SW 1271 (cell line): Measurements from ENCODE around the gene ZFR2.
"Not testable (repeated sequence)": the region's sequence is repeated elsewhere in the genome, so short reads cannot be mapped to it uniquely, and the experiment has no call there.

Experiments
- DNase-seq, 2 experiments: peaks; one replicate each; lab custom pipeline; 2025; lab: John Stamatoyannopoulos, UW

Gene ZFR2

DNA sequence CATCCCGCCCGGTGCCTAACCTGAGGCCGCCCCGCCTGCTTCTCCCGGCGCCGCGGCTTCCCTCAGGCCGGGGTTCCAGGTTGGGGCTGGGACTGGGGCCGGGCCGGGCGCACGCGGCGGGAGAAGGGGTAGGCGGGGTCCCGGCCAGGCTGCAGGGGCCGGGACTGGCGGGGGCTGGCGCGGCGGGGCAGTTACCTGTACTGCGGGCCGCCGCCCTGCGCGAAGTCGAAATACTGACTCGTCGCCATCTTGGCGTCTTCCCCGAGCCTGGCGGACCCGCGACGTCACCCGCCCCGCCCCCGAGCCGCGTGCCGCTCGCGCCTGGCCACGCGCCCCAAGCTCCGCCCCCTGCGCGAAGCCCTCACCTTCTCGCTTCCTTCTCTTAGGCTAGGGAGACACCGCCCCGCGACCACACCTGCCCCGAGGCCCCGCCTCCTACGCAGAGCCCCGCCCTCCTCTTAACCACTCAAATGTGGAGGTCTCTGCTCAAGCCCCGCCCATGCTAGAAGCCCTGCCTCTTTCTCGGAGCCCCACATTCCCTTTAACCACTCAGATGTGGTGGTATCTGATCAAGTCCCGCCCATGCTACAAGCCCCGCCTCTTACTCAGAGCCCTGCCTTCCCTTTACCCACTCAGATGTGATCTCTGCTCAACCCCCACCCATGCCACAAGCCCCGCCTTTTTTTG, at the start of gene ZFR2:
Gene ZFR2 (minus strand): TSS at position 269 of the 687 bp plus-strand sequence. CDS start 21 bp downstream, at position 248.
- DNase-seq = no peak

DNA sequence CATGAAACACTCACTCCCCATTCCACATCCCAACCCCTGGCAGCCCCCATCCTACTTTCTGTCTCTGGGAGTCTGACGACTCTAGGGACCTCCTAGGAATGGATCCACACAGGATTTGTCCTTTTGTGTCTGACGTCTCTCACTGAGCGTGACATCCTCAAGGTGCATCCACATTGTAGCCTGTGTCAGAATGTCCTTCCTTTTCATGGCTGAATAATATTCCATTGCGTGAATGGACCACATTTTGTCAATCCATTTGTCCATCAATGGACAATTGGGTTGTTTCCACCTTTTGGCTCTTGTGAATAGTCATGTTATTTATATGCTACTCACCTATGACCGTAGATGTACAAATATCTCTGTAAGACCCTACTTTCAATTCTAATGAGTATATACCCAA, 47.2 kb upstream of the ZFR2 start:
- no peak for DNase-seq

DNA sequence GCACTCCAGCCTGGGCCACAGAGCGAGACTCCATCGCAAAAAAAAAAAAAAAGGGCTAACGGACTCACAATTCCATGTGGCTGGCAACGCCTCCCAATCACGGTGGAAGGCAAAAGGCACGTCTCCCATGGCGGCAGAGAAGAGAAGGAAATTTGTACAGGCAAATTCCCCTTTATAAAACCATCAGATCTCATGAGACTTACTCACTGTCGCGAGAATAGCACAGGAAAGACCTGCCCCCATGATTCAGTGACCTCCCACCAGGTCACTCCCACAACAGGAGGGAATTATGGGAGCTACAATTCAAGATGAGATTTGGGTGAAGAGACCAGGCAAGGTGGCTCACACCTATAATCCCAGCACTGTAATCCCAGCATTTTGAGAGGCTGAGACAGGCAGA, 45.4 kb upstream of the ZFR2 start:
- DNase-seq = no peak

DNA sequence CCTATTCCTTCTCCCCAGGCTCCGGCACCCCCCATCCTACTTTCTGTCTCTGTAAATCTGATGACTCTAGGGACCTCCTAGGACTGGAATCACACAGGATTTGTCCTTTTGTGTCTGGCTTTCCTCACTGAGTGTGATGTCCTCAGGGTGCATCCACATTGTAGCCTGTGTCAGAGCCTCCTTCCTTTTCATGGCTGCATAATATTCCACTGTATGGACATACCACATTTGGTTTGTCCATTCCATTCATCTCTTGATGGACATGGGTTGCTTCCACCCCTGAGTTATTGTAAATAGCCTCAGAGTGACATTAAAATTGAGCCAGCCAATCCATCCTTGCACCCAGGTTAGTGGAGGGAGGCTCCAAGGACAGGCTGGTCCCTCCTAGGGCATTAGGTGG, 41.3 kb upstream of the ZFR2 start:
- no peak for DNase-seq

DNA sequence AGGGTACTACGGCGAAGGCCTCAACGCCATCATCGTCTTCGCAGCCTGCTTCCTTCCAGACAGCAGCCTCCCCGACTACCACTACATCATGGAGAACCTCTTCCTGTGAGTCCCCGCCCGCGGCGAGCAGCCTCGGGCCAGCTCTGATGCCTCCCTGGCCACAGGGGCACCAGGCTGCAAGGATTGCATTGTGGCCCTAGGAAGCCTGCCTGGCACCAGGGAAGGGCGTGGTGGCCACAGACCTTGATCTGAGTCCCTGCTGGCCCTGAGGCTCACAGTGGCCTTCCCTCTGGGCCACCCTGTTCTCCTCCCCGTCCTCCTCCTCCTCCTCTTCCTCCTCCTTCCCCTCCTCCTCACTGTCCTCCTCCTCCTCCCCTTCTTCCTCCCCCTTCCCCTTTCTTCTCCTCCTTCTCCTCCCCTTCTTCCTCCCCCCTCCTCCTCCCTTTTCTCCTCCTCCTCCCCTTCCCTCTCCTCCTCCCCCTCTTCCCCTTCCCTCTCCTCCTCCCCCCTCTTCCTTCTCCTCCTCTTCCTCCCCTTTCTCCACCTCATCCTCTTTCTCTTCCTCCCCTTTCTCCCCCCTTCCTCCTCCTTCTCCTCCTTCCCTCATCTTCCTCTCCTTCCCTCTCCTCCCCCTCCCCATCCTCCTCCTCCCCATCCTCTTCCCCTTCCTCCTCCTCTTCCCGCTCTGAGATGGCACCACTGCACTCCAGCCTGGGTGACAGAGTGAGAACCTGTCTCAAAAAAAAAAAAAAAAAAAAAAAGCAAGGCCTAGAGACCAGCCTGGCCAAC, 39.6 kb upstream of the ZFR2 start:
- no peak for DNase-seq

DNA sequence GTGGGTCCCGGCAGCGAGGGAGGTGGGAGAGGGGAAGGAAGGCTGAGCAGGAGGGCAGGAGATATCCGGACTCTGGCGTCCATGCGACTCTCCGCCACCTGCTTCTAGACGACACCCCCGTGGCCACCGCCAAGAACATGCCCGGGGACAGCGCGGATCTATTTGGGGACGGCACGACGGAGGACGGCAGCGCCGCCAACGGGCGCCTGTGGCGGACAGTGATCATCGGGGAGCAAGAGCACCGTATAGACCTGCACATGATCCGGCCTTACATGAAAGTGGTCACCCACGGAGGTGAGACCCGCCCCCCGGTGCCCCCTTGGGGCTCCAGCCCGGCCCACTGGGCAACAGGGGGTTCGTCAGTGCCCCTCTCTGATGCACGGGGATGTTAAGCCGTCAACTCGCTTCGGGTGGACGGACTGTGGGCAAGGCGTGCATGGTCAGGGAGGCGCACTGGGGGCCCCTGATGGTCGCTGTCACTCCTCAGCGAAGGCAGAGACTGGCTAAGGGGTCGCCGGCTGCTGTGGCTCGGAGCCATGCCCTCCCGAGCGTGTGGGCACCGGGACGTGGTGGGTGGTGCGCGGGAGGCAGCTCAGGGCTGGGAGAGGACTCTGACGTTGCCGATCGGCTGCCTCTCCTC, 38.9 kb upstream of the ZFR2 start:
- DNase-seq = no peak

DNA sequence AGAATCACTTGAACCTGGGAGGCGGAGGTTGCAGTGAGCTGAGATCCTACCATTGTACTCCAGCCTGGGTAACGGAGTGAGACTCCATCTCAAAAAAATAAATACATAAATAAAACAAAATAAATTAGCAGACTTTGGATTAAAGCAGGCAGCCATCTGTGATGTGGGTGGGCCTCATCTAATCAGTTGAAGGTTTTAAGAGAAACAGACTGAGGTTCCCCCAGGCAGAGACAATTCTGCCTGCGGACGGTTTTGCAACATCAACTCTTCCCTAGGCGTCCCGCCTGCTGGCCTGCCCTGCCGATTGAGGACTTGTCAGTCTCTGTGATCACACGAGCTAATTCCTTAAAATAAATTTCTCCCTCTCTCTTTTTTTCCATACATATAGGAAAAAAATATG, 35.4 kb upstream of the ZFR2 start:
- no peak for DNase-seq

DNA sequence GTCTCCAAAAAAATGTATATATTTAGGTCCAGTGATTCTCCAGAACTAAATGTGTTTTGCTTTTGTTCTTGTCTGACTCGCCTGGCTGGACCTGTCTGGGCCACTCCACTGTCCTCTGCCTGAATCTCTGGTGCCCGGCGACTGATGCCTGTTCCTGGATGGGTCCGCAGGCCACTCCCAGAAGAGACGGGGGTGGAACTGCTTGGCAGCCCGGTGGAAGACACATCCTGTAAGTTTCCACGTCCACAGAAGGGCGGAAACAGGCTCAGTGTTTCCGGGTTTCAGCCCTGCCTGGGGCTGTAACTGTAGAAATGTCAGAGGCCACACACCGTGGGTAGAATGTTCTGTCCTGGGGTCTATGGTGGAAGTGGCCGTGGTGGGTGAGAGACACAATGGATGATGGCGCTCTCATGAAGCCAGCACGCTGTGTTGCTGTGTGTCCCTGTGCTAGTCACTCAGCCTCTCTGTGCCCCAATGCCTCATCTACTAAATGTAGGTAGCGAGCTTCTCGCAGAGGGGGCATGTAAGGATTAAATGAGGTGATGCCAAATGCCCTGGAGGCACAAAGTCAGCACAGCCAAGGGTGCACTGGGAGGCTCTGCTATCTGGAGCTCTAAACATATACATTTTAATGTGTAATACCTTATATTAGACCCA, 33.6 kb upstream of the ZFR2 start:
- DNase-seq = no peak

DNA sequence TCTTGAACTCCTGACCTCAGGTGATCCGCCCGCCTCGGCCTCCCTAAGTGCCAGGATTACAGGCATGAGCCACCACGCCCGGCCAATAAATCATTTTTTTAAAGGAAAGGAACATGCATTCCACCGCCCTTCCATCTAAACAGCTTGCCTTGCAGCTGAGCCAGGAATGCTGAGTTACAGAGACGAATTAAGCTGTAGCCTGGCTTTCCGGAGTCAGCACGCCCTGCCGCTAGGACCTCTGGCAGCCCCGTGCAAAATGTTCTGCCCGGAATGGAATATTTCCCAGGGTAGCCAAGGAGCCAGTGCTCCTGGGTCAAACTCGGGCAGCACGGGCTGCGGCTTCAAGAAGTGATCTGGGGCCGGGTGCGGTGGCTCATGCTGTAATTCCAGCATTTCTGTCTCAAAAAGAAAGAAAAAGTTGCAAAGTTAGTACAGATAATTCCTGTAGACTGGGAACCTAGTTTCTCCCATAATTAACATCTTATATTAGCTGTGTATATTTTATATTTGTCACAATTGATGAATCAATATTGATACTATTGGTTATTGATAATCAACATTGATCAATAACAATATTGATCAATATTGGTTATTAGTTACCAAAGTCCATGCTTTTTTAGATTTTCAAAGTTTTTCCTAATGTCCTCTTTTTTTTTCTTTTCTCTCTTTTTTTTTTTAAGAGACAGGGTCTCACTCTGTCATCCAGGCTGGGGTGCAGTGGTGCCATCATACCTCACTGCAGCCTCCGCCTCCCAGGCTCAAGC, 30.9 kb upstream of the ZFR2 start:
- no peak for DNase-seq

DNA sequence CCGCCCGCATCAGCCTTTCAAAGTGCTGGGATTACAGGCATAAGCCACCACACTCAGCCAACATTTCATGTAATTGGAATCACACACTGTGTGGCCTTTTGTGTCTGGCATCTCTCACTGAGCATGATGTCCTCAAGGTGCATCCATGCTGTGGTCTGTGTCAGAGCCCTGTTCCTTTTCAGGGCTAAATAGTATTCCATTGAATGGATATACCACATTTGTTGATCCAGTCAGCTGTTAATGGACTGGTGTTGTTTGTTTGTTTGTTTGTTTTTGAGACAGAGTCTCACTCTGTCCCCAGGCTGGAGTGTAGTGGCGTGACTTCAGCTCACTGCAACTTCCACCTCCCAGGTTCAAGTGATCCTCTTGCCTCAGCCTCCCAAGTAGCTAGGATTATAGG, 29.6 kb upstream of the ZFR2 start:
- no peak for DNase-seq

DNA sequence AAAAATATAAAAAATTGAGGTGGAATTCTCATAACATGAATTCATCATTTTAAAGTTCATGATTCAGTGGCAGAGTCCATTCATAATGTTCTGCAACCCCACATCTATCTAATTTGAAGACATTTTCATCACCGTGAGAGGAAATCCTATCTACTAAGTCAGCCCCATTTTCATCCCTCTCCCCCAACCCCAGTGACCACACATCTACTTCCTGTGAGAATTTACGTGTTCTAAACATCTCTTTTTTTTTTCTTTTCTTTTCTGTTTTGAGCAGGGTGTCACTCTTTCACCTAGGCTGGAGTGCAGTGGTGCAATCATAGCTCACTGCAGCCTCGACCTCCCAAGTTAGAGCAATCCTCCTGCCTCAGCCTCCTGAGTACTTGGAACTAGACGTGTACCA, 29.1 kb upstream of the ZFR2 start:
- no peak for DNase-seq

DNA sequence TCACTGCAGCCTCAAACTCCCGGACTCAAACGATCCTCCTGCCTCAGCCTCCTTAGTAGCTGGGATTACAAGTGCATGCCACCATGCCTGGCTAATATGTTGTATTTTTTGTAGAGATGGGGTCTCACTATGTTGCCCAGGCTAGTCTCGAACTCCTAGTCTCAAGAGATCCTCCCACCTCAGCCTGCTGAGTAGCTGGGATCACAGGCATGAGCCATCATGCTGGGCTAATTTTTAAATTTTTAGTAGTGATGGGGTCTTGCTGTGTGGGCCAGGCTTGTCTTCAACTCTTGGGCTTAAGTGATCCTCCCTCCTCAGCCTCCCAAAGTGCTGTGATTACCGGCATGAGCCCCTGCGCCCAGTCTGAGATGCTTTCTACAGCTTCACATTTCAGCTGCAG, 26.9 kb upstream of the ZFR2 start:
- DNase-seq = no peak

DNA sequence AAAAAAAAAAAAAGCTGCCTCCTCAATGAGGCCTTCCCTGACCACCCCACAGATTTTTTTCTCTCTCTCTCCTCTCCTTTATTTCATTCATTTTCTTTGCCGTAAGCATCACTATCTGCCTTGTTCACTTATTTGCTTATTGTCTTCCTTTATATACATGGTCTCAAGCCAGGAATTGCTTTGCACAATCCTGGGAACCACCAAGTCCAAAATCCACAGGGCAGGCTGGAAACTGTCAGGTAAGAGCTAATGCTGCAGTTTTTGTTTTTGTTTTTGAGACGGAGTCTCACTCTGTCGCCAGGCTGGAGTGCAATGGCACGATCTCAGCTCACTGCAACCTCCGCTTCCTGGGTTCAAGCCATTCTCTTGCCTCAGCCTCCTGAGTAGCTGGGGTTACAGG, 26.1 kb upstream of the ZFR2 start:
- not testable (repeated sequence) for DNase-seq

DNA sequence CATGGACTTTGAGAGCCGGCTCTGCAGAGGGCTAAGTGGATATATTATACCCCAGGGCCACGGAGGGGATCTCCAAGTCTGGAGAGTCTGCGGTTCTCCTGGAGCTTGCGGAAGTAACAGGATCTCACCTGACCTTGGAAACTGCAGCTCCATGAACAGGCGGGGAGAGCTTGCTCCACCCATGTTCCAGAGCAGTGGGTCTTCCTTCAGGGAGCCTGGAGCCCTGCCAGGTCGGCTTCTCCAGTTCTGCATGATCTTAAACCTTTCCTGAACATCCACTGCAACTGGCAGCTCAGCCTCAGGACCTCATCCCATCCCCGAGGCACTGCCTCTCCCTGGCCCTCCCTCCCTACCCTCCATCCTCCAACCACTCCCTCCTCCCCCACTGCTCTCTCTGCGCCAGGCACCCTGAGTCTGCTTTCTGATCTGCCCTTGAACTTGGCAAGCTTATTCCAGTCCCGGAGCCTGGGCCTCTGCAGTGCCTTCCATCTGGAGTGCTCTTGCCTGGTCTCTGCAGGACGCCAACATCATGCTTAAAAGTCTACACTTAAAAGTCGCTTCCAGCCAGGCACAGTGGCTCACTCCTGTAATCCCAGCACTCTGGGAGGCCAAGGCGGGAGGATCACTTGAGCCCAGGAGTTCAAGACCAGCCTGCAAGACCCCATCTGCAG, 24.8 kb upstream of the ZFR2 start:
- no peak for DNase-seq

DNA sequence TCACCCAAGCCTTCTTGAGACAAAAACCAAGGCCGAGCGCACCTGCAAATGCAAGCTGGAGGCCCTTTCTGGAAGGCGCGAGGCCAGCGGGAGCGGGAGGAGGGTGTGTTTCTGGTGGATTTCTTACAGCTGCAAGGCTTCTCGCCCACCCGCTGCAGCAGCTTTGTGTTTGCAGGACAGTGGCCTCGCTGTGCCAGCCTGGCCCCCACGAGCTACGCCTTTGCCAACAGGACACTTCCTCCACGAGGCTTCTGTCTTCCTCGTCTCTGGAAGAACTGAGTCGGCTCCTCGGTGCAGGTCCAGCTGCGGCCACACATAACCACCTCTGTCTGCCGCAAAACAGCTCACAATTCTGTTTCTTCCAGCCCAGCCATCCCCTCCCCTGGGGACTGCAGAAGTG, 21.8 kb upstream of the ZFR2 start:
- no peak for DNase-seq

DNA sequence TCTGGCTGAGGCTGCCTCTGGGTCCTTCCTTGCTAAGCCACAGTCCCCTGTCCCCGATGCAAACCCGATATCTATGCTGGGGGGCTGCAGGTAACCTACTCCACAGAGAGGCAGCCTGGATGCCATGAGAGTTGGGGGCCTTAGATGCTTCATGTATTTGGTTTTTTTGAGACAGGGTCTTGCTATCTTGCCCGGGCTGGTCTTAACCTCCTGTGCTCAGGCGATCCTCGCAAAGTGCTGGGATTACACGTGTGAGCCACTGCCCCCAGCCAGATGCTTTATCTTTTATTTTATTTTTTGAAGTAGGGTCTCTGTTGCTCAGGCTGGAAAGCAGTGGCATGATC, 13.2 kb upstream of the ZFR2 start:
- DNase-seq = no peak

DNA sequence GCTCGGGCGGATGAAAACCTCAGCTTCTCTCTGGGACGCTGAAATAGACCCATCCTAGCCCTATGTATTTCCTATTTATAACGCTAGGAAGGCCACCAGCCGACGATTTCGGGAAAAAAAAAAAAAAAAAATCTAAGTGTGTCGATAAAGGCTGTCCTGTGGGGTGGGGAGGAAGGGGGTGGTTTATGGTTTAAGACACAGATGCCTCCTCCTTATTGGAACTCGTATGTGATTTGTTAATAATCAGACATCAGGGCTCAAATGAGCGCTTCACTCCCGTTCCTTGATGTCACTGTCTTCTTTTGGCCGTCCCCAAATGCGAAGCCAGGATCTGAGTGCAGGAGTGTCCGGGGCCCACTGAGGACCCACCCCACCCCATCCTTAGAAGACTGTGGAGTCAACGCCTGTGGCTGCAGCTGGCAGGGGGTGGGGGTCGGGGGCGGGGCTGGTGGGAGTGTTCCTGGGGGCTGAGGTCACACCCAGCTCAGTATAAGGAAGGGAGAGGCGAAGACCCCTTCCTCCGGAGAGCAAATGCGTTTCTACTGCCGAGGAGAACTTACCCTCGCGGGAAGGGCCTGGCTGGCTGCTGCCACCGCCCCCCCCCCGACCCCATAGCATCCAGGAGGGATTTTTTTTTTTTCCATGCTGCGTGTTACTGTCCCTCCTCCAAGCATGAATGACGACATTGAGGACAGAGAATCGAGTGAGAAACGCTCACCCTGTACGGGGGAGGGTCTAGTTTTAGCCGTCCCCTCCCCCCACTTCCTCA, 12.6 kb upstream of the ZFR2 start:
- no peak for DNase-seq

DNA sequence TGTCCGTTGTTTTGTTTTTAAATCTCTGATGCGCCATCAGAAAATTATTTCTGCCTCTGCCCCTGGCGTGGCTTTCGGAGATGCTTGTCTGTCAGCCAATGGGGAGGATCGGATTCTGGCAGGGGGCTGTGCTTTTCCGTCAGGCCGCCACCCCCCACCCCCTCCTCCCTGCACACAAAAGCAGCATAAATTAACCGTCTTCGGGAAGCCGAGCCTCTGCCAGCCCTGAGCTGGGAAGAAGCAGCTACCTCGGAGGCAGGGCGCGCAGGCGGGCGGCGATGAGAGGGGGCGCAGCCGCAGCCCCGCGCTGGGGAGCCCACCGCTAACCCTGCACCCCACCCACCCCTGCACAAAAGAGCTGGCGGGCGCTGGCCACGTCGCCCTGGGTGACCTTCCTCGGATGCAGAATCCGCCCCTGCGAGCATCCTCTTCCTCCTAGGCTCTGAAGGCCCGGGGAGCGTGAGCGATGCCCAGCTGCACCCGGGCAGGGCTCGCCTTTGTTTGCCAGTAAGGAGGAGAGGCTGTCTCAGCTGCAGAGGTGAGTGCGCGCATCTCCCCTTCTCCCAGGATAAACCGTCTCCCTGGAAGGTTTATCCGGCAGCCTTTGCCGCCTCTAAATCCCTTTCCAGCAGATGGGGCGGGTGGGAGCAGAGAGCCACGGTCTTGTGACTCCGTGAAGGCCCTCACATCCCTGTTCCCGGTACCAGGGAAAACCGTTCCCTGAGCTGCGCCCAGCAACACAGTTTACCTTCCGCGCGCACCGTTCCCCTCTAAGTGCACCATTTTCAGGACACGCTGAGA, 11.8 kb upstream of the ZFR2 start, which contains the start of gene ATCAY:
Gene ATCAY (plus strand): TSS at position 215 of the 801 bp plus-strand sequence. CDS start 5,083 bp downstream, outside the sequence.
- DNase-seq = no peak

DNA sequence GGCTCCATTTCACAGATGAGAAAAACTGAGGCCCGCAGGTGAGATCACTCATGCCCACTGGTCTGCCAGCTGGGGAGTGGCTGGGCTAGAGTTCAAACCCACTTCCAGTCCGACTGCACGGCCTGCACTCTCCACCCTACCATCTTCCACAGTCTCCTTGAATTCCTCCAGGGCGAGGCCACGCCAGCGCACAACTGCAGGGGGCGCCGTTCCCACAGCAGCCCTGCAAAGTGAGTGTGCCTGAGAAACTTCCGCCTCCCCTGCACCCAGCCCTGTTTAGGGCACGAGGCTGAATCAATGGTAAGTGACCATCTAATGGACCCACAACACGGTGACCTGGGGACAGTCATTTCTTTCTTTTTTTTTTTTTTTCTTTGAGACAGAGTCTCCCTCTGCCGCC, 10.8 kb upstream of the ZFR2 start:
- no peak for DNase-seq

DNA sequence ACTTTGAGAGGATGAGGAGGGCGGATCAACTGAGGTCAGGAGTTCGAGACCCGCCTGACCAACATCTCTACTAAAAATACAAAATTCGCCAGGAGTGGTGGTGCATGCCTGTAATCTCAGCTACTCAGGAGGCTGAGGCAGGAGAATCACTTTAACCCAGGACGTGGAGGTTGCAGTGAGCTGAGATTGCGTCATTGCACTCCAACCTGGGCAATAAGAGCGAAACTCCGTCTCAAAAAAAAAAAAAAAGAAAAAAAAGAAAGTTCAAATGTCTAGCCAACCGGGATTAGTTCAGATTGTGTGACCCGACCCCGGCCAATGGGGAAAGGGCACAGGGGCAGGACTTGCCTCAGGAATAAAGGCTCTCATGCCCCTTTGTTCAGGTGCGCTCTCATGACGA, 5.9 kb upstream of the ZFR2 start:
- not testable (repeated sequence) for DNase-seq
